Measurements from ENCODE around the gene EPHB1.

EPHB1 gene

GRCh38 chr3:135172191-135172869 lies 377.3 kb downstream of the EPHB1 start:
- H3K4me1 ChIP-seq (ENCODE audit: insufficient read depth, poor library complexity, severe bottlenecking), result no peaks in the 10 kb centered on the region
- H3K27ac ChIP-seq (ENCODE audit: poor library complexity, severe bottlenecking), result no peak overlapping the region
- peaks cover 4% of the 10 kb centered on the region for H3K27me3 ChIP-seq (ENCODE audit: insufficient read depth, poor library complexity, severe bottlenecking)
- H3K36me3 ChIP-seq (ENCODE audit: low read depth), result no peaks in the 10 kb centered on the region
- H3K9me3 ChIP-seq (ENCODE audit: severe bottlenecking), result no peaks in the 10 kb centered on the region
- no peak for DNase-seq (ENCODE audit: low spot score)
- ATAC-seq (ENCODE audit: low read depth), result no peak
- no peak overlapping the region for H3K4me3 ChIP-seq (ENCODE audit: severe bottlenecking)
- TF ChIP-seq CTCF (IDR thresholded peaks at IDR 0.05; ENCODE audit: poor library complexity, severe bottlenecking), result no peak

DNA sequence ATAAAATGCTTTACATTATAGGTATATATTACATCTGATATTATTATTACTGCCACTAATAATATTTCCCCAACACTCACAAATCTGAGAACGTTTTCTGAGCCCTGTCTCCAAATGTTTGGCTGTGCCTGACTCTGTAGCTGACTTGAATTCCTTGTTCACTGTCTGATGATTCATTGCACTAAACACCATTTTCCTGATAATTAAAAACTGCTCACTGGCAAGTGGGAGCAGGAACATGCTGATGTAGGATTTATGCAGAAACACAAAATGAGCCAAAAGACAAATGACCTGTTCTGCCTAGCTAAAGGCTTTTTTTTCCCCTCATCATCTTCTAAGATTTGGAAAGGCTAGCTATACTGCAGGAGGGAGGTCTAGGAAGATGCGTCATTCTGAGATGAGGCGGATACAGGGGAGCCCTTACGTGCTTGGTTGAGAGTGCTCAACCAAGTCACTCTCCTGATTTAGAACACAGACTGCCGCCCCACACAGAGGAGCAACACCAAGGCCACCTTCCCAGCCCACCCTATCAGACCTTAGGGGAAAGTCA lies 380.7 kb downstream of the EPHB1 start:
- ATAC-seq (ENCODE audit: low read depth), result no peak
- H3K36me3 ChIP-seq (ENCODE audit: low read depth), result no peaks in the 10 kb centered on the region
- no peaks in the 10 kb centered on the region for H3K4me1 ChIP-seq (ENCODE audit: insufficient read depth, poor library complexity, severe bottlenecking)
- H3K9me3 ChIP-seq (ENCODE audit: severe bottlenecking), result no peaks in the 10 kb centered on the region
- no peaks in the 10 kb centered on the region for H3K27me3 ChIP-seq (ENCODE audit: insufficient read depth, poor library complexity, severe bottlenecking)
- DNase-seq (ENCODE audit: low spot score), result no peak
- H3K27ac ChIP-seq (ENCODE audit: poor library complexity, severe bottlenecking), result no peak overlapping the region
- TF ChIP-seq CTCF (IDR thresholded peaks at IDR 0.05; ENCODE audit: poor library complexity, severe bottlenecking), result no peak
- H3K4me3 ChIP-seq (ENCODE audit: severe bottlenecking), result no peak overlapping the region

GRCh38 chr3:135176881-135177280 lies 381.8 kb downstream of the EPHB1 start:
- no peaks in the 10 kb centered on the region for H3K36me3 ChIP-seq (ENCODE audit: low read depth)

GRCh38 chr3:135178566-135178965 lies 383.5 kb downstream of the EPHB1 start:
- Histone ChIP-seq H3K36me3 (ENCODE audit: low read depth) (no peaks in the 10 kb centered on the region), H3K9me3 (ENCODE audit: severe bottlenecking) (no peaks in the 10 kb centered on the region), H3K27ac (ENCODE audit: poor library complexity, severe bottlenecking) (no peak overlapping the region), H3K27me3 (ENCODE audit: insufficient read depth, poor library complexity, severe bottlenecking) (no peaks in the 10 kb centered on the region), H3K4me1 (ENCODE audit: insufficient read depth, poor library complexity, severe bottlenecking) (no peaks in the 10 kb centered on the region), H3K4me3 (ENCODE audit: severe bottlenecking) (no peak overlapping the region)
- DNase-seq (ENCODE audit: low spot score), result no peak
- no peak for TF ChIP-seq CTCF (IDR thresholded peaks at IDR 0.05; ENCODE audit: poor library complexity, severe bottlenecking)
- ATAC-seq (ENCODE audit: low read depth), result no peak

More at GRCh38 chr3:135176881-135177280, 381.8 kb downstream of the EPHB1 start:
- H3K27me3 ChIP-seq (ENCODE audit: insufficient read depth, poor library complexity, severe bottlenecking), result no peaks in the 10 kb centered on the region
- H3K4me3 ChIP-seq (ENCODE audit: severe bottlenecking), result no peak overlapping the region
- DNase-seq (ENCODE audit: low spot score) (no peak), ATAC-seq (ENCODE audit: low read depth) (no peak)
- H3K27ac ChIP-seq (ENCODE audit: poor library complexity, severe bottlenecking), result no peak overlapping the region
- no peaks in the 10 kb centered on the region for H3K9me3 ChIP-seq (ENCODE audit: severe bottlenecking)
- TF ChIP-seq CTCF (IDR thresholded peaks at IDR 0.05; ENCODE audit: poor library complexity, severe bottlenecking), result no peak
- no peaks in the 10 kb centered on the region for H3K4me1 ChIP-seq (ENCODE audit: insufficient read depth, poor library complexity, severe bottlenecking)

DNA sequence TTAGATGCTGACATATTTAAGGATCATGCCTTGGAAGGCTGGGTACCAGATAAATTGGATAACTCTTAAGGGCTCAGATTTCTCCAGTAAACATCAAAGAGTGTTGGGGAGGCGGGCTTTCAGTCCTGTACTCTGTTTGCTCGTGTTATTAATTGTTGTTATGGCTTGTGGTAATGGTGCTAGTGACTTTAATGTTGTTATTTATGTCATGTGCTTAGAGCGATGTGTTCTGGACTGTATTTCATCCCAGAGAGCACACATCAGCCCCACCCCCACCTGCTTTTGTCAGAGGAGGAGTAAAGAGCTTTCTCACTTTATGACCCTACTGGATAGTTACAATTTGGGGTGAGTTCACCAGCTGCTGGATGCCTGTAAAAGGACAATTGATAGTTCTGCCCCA lies 386.3 kb downstream of the EPHB1 start:
- no peak overlapping the region for H3K27ac ChIP-seq (ENCODE audit: poor library complexity, severe bottlenecking)
- H3K27me3 ChIP-seq (ENCODE audit: insufficient read depth, poor library complexity, severe bottlenecking), result no peaks in the 10 kb centered on the region
- no peaks in the 10 kb centered on the region for H3K36me3 ChIP-seq (ENCODE audit: low read depth)
- TF ChIP-seq CTCF (IDR thresholded peaks at IDR 0.05; ENCODE audit: poor library complexity, severe bottlenecking), result no peak
- DNase-seq (ENCODE audit: low spot score) (no peak), ATAC-seq (ENCODE audit: low read depth) (no peak)
- no peaks in the 10 kb centered on the region for H3K9me3 ChIP-seq (ENCODE audit: severe bottlenecking)
- no peaks in the 10 kb centered on the region for H3K4me1 ChIP-seq (ENCODE audit: insufficient read depth, poor library complexity, severe bottlenecking)
- H3K4me3 ChIP-seq (ENCODE audit: severe bottlenecking), result no peak overlapping the region
